ENCODE results near the gene ASCL3.
"Not testable (repeated sequence)": the region's sequence is repeated elsewhere in the genome, so short reads cannot be mapped to it uniquely, and the experiment has no call there.

ASCL3 gene

DNA sequence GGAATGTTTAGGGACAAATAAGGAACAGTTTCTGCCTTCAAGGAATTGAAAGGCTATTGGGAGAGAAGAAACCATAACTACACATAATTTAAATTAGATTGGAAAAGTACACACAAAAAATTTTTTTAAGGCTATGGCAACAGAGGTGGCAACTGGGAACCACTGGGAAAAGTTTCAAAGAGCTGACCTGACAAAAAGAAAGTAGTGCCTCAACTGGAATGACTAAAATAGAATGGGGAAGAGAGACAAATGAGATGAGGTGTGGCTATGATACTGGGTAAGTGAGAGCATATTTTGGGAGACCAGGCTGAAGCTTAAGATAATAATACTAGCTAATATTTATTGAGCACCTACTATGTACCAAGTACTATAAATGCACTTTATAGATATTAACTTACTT lies 34.7 kb downstream of the ASCL3 start:
- Histone ChIP-seq H3K9me3 (ENCODE audit: control insufficient read depth in 2 of 2, low read length in 2 of 2) (no peaks in the 10 kb centered on the region), H3K4me1 (ENCODE audit: control insufficient read depth, insufficient read depth, low read length) (peaks cover 12% of the 10 kb centered on the region), H3K9ac (ENCODE audit: low read length in 2 of 2) (no peak overlapping the region), H3K27me3 (ENCODE audit: control insufficient read depth in 1 of 2, insufficient read depth in 2 of 2, low read length in 2 of 2) (no peaks in the 10 kb centered on the region), H3K36me3 (ENCODE audit: control insufficient read depth in 2 of 2, insufficient read depth in 2 of 2, low read length in 2 of 2) (no peaks in the 10 kb centered on the region), H3K4me3 (ENCODE audit: low read length in 2 of 2) (no peak overlapping the region), H3K27ac (ENCODE audit: low read length) (no peak overlapping the region)

DNA sequence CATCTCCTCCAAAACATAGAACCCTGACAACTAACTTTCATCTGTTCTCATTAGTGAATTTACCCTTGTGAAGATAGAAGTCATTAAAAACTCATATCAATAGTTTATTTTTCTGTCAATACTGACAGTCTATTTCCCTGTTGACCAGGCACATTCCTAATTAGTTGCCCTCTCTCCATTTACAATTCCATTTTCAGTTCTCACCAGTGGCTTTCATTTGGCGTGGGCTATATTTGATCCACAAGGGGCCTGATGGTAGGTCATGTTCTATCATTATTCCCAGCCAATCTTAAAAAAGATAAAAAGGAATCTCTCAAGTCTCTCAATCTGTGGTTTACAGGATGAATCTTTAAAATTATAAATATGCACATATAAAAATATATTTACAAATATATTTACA lies 35.7 kb downstream of the ASCL3 start:
- Histone ChIP-seq H3K27me3 (ENCODE audit: control insufficient read depth in 1 of 2, insufficient read depth in 2 of 2, low read length in 2 of 2) (no peaks in the 10 kb centered on the region), H3K27ac (ENCODE audit: low read length) (no peak overlapping the region), H3K4me3 (ENCODE audit: low read length in 2 of 2) (no peak overlapping the region), H3K36me3 (ENCODE audit: control insufficient read depth in 2 of 2, insufficient read depth in 2 of 2, low read length in 2 of 2) (no peaks in the 10 kb centered on the region), H3K9ac (ENCODE audit: low read length in 2 of 2) (no peak overlapping the region), H3K9me3 (ENCODE audit: control insufficient read depth in 2 of 2, low read length in 2 of 2) (no peaks in the 10 kb centered on the region), H3K4me1 (ENCODE audit: control insufficient read depth, insufficient read depth, low read length) (peaks cover 6% of the 10 kb centered on the region)

DNA sequence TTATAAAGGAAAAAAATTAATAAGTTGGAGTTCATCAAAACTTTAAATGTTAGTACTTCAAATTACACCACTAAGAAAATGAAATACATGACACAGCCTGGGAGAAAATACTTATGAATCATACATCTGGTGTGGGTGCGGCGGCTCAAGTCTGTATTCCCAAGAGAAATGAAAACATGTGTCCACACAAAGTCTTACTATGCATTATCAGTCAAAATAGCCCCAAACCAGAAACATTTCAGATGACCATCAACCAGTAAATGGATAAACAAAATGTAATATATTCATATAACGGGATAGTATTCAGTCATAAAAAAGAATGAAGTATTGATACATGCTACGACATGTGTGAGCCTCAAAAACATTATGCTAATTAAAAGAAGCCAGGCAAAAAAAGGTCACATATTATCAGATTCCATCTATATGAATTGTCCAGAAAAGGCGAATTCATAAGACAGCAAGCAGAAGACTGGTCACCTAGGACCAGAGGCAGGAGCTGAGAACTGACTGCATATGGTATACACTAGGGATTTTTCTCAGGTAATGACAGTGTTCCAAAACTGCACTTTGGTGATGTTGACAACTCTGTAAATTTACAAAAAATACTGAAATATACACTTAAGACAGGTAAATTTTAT lies 37.2 kb downstream of the ASCL3 start:
- H3K4me1 ChIP-seq (ENCODE audit: control insufficient read depth, insufficient read depth, low read length): peaks cover 5% of the 10 kb centered on the region
- H3K4me3 ChIP-seq (ENCODE audit: low read length in 2 of 2): no peak overlapping the region
- no peaks in the 10 kb centered on the region for H3K27me3 ChIP-seq (ENCODE audit: control insufficient read depth in 1 of 2, insufficient read depth in 2 of 2, low read length in 2 of 2)
- H3K9me3 ChIP-seq (ENCODE audit: control insufficient read depth in 2 of 2, low read length in 2 of 2): no peaks in the 10 kb centered on the region
- no peak overlapping the region for H3K27ac ChIP-seq (ENCODE audit: low read length)
- H3K36me3 ChIP-seq (ENCODE audit: control insufficient read depth in 2 of 2, insufficient read depth in 2 of 2, low read length in 2 of 2): no peaks in the 10 kb centered on the region
- no peak overlapping the region for H3K9ac ChIP-seq (ENCODE audit: low read length in 2 of 2)

DNA sequence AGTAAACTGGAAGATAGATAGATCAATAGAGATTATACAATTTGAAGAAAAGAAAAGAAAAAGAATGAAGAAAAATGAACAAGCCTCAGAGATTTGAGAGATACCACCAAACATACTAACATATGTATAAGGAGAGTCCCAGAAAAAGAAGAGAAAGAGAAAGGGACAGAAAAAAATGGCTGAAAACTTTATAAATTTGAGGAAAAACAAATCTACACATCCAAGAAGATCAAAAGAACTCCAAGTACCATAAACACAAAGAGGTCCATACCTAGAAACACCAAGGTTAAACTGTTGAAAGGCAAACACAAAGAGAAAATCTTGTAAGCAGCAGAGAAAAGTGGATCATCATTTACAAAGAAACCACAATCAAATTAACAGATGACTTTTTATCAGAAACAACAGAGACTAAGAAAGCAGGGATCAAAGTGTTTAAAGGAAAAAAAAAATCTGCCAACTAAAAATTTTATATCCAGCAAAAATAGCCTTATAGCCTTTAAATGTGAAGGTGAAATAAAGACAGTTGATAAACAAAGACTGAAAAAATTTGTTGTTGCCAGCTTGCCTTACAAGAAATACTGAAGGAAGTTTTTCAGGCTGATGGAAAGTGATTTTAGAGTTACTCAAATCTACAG lies 43.6 kb downstream of the ASCL3 start:
- Histone ChIP-seq H3K36me3 (ENCODE audit: control insufficient read depth in 2 of 2, insufficient read depth in 2 of 2, low read length in 2 of 2) (no peaks in the 10 kb centered on the region), H3K4me3 (ENCODE audit: low read length in 2 of 2) (no peak overlapping the region), H3K9ac (ENCODE audit: low read length in 2 of 2) (no peak overlapping the region), H3K27me3 (ENCODE audit: control insufficient read depth in 1 of 2, insufficient read depth in 2 of 2, low read length in 2 of 2) (no peaks in the 10 kb centered on the region), H3K27ac (ENCODE audit: low read length) (no peak overlapping the region), H3K4me1 (ENCODE audit: control insufficient read depth, insufficient read depth, low read length) (no peaks in the 10 kb centered on the region), H3K9me3 (ENCODE audit: control insufficient read depth in 2 of 2, low read length in 2 of 2) (peaks cover 0 to 4% of the 10 kb centered on the region in 2 donors)

DNA sequence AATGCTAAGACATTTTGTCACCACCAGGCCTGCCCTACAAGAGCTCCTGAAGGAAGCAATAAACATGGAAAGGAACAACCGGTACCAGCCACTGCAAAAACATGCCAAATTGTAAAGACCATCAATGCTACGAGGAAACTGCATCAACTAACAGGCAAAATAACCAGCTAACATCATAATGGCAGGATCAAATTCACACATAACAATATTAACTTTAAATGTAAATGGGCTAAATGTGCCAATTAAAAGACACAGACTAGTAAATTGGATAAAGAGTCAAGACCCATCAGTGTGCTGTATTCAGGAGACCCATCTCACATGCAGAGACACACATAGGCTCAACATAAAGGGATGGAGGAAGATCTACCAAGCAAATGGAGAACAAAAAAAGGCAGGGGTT lies 51.6 kb downstream of the ASCL3 start:
- not testable (repeated sequence) for H3K27me3 ChIP-seq (ENCODE audit: control insufficient read depth in 1 of 2, insufficient read depth in 2 of 2, low read length in 2 of 2); H3K36me3 ChIP-seq (ENCODE audit: control insufficient read depth in 2 of 2, insufficient read depth in 2 of 2, low read length in 2 of 2); H3K4me1 ChIP-seq (ENCODE audit: control insufficient read depth, insufficient read depth, low read length); H3K27ac ChIP-seq (ENCODE audit: low read length); H3K9ac ChIP-seq (ENCODE audit: low read length in 2 of 2); H3K4me3 ChIP-seq (ENCODE audit: low read length in 2 of 2); H3K9me3 ChIP-seq (ENCODE audit: control insufficient read depth in 2 of 2, low read length in 2 of 2)

Data from stomach smooth muscle (tissue), 2 donors.